Keratinocyte (primary cell): ENCODE measurements around the gene GPX1.

Source experiments
- CTCF ChIP-seq, 3 experiments: IDR thresholded peaks in 1 of 3; conservative IDR thresholded peaks in 1 of 3; optimal IDR thresholded peaks in 1 of 3; 2 replicates in 2 of 3; 3 replicates in 1 of 3; pipeline versions ENCODE3 to v1.5.1; 2011; ENCODE audit warnings: low read length in 3 of 3, mild to moderate bottlenecking in 3 of 3, moderate library complexity in 2 of 3, control low read depth in 1 of 3, inconsistent platforms in 1 of 3; ENCODE audit not compliant: insufficient read depth in 2 of 3; ENCODE audit errors: extremely low read depth in 1 of 3
- EZH2 ChIP-seq: IDR thresholded peaks from one replicate; pipeline ENCODE4 v1.6.1; 2012; ENCODE audit warnings: inconsistent platforms, mild to moderate bottlenecking, low read length, moderate library complexity

GRCh38 chr3:49359623-49360022 is 1.5 kb upstream of the GPX1 start:
- TF ChIP-seq CTCF (optimal IDR thresholded peaks at IDR 0.05 in 1 of 3, IDR thresholded peaks at IDR 0.05 in 1 of 3, conservative IDR thresholded peaks at IDR 0.05 in 1 of 3; ENCODE audit: extremely low read depth in 1 of 3, insufficient read depth in 2 of 3, low read length in 3 of 3) (no peak), EZH2 (no peak)
